Measurements from ENCODE around the gene CACNG5.
"Not testable (repeated sequence)": the region's sequence is repeated elsewhere in the genome, so short reads cannot be mapped to it uniquely, and the experiment has no call there.

- not testable (repeated sequence) for TF ChIP-seq EZH2 (IDR thresholded peaks at IDR 0.05; ENCODE audit: low read length, missing control alignments); CTCF (conservative IDR thresholded peaks at IDR 0.05 in 1 of 2, IDR thresholded peaks at IDR 0.05 in 1 of 2; ENCODE audit: low read depth in 1 of 2, low read length in 2 of 2)
Measured at GRCh38 chr17:66903296-66903695, 68.4 kb downstream of the CACNG5 start.

Data from fibroblast of lung (primary cell).